Measurements from ENCODE around the gene RAET1G. TPM values are rescaled to one million over a fixed set of nuclear protein-coding genes. Genes with fewer than 3 reads are reported as not detected.

The RAET1G gene
- polyA plus RNA-seq, 1 of the 3 experiments (the other 2 are of a cell fraction): 2.5 TPM

- TF ChIP-seq, protein P1, sequence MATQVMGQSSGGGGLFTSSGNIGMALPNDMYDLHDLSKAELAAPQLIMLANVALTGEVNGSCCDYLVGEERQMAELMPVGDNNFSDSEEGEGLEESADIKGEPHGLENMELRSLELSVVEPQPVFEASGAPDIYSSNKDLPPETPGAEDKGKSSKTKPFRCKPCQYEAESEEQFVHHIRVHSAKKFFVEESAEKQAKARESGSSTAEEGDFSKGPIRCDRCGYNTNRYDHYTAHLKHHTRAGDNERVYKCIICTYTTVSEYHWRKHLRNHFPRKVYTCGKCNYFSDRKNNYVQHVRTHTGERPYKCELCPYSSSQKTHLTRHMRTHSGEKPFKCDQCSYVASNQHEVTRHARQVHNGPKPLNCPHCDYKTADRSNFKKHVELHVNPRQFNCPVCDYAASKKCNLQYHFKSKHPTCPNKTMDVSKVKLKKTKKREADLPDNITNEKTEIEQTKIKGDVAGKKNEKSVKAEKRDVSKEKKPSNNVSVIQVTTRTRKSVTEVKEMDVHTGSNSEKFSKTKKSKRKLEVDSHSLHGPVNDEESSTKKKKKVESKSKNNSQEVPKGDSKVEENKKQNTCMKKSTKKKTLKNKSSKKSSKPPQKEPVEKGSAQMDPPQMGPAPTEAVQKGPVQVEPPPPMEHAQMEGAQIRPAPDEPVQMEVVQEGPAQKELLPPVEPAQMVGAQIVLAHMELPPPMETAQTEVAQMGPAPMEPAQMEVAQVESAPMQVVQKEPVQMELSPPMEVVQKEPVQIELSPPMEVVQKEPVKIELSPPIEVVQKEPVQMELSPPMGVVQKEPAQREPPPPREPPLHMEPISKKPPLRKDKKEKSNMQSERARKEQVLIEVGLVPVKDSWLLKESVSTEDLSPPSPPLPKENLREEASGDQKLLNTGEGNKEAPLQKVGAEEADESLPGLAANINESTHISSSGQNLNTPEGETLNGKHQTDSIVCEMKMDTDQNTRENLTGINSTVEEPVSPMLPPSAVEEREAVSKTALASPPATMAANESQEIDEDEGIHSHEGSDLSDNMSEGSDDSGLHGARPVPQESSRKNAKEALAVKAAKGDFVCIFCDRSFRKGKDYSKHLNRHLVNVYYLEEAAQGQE (IDR thresholded peaks at IDR 0.05; ENCODE audit: low read depth, low read length): no peak
- TF ChIP-seq GABPA (IDR thresholded peaks at IDR 0.05; ENCODE audit: low read depth): no peak
These were observed 1.4 kb upstream of the RAET1G start (continued) for GRCh38 chr6:149924206-149924932.

- Histone ChIP-seq H3K4me1 (ENCODE audit: control insufficient read depth in 1 of 2, insufficient read depth in 2 of 2, low read depth in 1 of 2, low read length in 1 of 2) (peaks cover 0 to 9% of the 10 kb centered on the region in 2 experiments; a peak in 1 of 4 replicates), H3K9ac (no peak overlapping the region), H3K79me2 (ENCODE audit: insufficient read depth) (no peaks in the 10 kb centered on the region), H3K27ac (ENCODE audit: low read depth in 2 of 2, low read length in 1 of 2) (no peak overlapping the region), H3K4me2 (peak overlapping the region; percentile 84), H3K9me2 (no peaks in the 10 kb centered on the region), H2AFZ (ENCODE audit: low read depth) (peak overlapping the region; percentile 78; the same call in 1 of the 2 replicates), H3K4me3 (ENCODE audit: low read depth in 2 of 2, low read length in 1 of 2) (peak overlapping the region; percentile 65 to 72), H4K20me1 (ENCODE audit: insufficient read depth) (no peaks in the 10 kb centered on the region), H3K36me3 (replicated peaks in 1 of 2; ENCODE audit: control insufficient read depth in 1 of 2, insufficient read depth in 2 of 2, low read length in 1 of 2) (no peaks in the 10 kb centered on the region), H3K9me3 (no peaks in the 10 kb centered on the region), H3K27me3 (ENCODE audit: insufficient read depth) (no peaks in the 10 kb centered on the region), H3F3A (replicated peaks; ENCODE audit: insufficient read depth) (no peaks in the 10 kb centered on the region)
- WGBS (ENCODE audit: low lambda C conversion rate): 30% methylated on average over 33 of the region's 33 CpGs
- POLR2A ChIA-PET: no interaction called here
- CTCF ChIA-PET: interaction anchor here (0.7 to 2.4 kb wide), 6 partner anchors 41 to 358 kb away, joined by 3 to 23 read pairs (median 6); partner anchors contain the start of genes GINM1 and LRP11
- TF ChIP-seq SMC3 (IDR thresholded peaks at IDR 0.05; ENCODE audit: low read depth, low read length): no peak
- TF ChIP-seq, protein P2, sequence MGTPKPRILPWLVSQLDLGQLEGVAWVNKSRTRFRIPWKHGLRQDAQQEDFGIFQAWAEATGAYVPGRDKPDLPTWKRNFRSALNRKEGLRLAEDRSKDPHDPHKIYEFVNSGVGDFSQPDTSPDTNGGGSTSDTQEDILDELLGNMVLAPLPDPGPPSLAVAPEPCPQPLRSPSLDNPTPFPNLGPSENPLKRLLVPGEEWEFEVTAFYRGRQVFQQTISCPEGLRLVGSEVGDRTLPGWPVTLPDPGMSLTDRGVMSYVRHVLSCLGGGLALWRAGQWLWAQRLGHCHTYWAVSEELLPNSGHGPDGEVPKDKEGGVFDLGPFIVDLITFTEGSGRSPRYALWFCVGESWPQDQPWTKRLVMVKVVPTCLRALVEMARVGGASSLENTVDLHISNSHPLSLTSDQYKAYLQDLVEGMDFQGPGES (IDR thresholded peaks at IDR 0.05; ENCODE audit: low read depth, low read length): no peak
- no peak for TF ChIP-seq ZBTB33 (IDR thresholded peaks at IDR 0.05; ENCODE audit: borderline replicate concordance, low read depth)
- TF ChIP-seq POLR2AphosphoS5 (IDR thresholded peaks at IDR 0.05; ENCODE audit: low read depth, low read length): no peak
- no peak for TF ChIP-seq TAF1 (IDR thresholded peaks at IDR 0.05; ENCODE audit: borderline replicate concordance, low read depth, low read length)
- TF ChIP-seq USF1 (IDR thresholded peaks at IDR 0.05; ENCODE audit: borderline replicate concordance, low read depth): no peak
- TF ChIP-seq TEAD4 (IDR thresholded peaks at IDR 0.05; ENCODE audit: borderline replicate concordance, insufficient read depth): no peak
- TF ChIP-seq EZH2phosphoT487 (IDR thresholded peaks at IDR 0.05; ENCODE audit: borderline replicate concordance, low read depth): no peak
- no peak for TF ChIP-seq FOXM1 (IDR thresholded peaks at IDR 0.05; ENCODE audit: low read depth)
- TF ChIP-seq CHD2 (IDR thresholded peaks at IDR 0.05; ENCODE audit: low read length, partially characterized antibody): no peak
- TF ChIP-seq RFX5 (IDR thresholded peaks at IDR 0.05; ENCODE audit: low read length): no peak
- TF ChIP-seq ELF1 (IDR thresholded peaks at IDR 0.05): no peak
- no peak for TF ChIP-seq FOXJ3 (CRISPR knock-in tag; IDR thresholded peaks at IDR 0.05)
- TF ChIP-seq GABPA (IDR thresholded peaks at IDR 0.05; ENCODE audit: low read depth): no peak
- no peak for TF ChIP-seq YY1 (IDR thresholded peaks at IDR 0.05; ENCODE audit: low read depth)
- TF ChIP-seq, protein P3, sequence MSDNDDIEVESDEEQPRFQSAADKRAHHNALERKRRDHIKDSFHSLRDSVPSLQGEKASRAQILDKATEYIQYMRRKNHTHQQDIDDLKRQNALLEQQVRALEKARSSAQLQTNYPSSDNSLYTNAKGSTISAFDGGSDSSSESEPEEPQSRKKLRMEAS (IDR thresholded peaks at IDR 0.05; ENCODE audit: low read depth): no peak
- no peak for TF ChIP-seq EP300 (IDR thresholded peaks at IDR 0.05; ENCODE audit: borderline replicate concordance in 1 of 2, low read depth in 1 of 2, low read length in 1 of 2)
- TF ChIP-seq MEF2A (IDR thresholded peaks at IDR 0.05; ENCODE audit: borderline replicate concordance, low read depth): no peak
- DNase-seq: peak; percentile 41
These were observed 536 bp upstream of the RAET1G start for GRCh38 chr6:149923327-149923986.

Measured in SK-N-SH (cell line).